ENCODE results near the gene TUNAR. TPM values are rescaled to one million over a fixed set of nuclear protein-coding genes. Genes with fewer than 3 reads are reported as not detected.
"Not testable (repeated sequence)": the region's sequence is repeated elsewhere in the genome, so short reads cannot be mapped to it uniquely, and the experiment has no call there.

Gene TUNAR
- total RNA-seq, 1 donor from 2014 or later, result not detected

- H3K4me3 Mint-ChIP-seq, result no peak overlapping the region
- TF ChIP-seq CTCF (IDR thresholded peaks at IDR 0.05; ENCODE audit: unreplicated experiment), result no peak
- H3K4me1 Mint-ChIP-seq, result no peaks in the 10 kb centered on the region
- no peak overlapping the region for H3K27ac Mint-ChIP-seq
- DNase-seq (ENCODE audit: low spot score in 2 of 2, unreplicated experiment in 2 of 2), result no peak
- H3K9me3 Mint-ChIP-seq, result peaks cover 6% of the 10 kb centered on the region
- no peaks in the 10 kb centered on the region for H3K36me3 Mint-ChIP-seq
- H3K27me3 Mint-ChIP-seq (ENCODE audit: low read depth), result peaks cover 15% of the 10 kb centered on the region
These were observed 88.3 kb downstream of the TUNAR start for GRCh38 chr14:95964901-95965300.

- not testable (repeated sequence) for H3K27ac Mint-ChIP-seq; H3K4me3 Mint-ChIP-seq; DNase-seq (ENCODE audit: low spot score in 2 of 2, unreplicated experiment in 2 of 2); H3K36me3 Mint-ChIP-seq; H3K27me3 Mint-ChIP-seq (ENCODE audit: low read depth); H3K4me1 Mint-ChIP-seq
- peaks cover 11% of the 10 kb centered on the region for H3K9me3 Mint-ChIP-seq
These were observed 91.4 kb downstream of the TUNAR start for GRCh38 chr14:95968048-95968447.

Other genes starting within 250 kb of the TUNAR start
- gene TCL1B, start 190.4 kb upstream of the TUNAR start, total RNA-seq, result not detected in 3 replicates
- gene TCL1A, start 162.7 kb upstream of the TUNAR start, total RNA-seq, result not detected in 3 replicates
- gene C14orf132, start 162.5 kb downstream of the TUNAR start, total RNA-seq, result 35.4 to 40.6 TPM (median 35.9 TPM) in 3 replicates